Right lobe of liver (tissue), 4 donors: ENCODE results near the gene CRB1.

Experiments
- POLR2A ChIP-seq: fragments of 450-650 bp; IDR thresholded peaks from one replicate; pipeline ENCODE4 v1.6.1; 2017; ENCODE audit warnings: antibody characterized with exemption, mild to moderate bottlenecking
- TF ChIP-seq, protein P1 (sequence below), 4 donors: fragments of 200-600 bp in 3 of 4; fragments of 450-650 bp in 1 of 4; IDR thresholded peaks; one replicate each; pipeline versions ENCODE4 v1.5.1 to v1.8.0; 2016 to 2022; ENCODE audit warnings: antibody characterized with exemption in 4 of 4, mild to moderate bottlenecking in 2 of 4
- donor health status: DM: no; HTN: no; CAD: no.
- donor health status: DM: no; HTN: no; CAD: no.
- donor health status: DM: no; HTN: yes; CAD: no.

GRCh38 chr1:197307551-197307950, 39.5 kb downstream of the CRB1 start:
- TF ChIP-seq, protein P1, sequence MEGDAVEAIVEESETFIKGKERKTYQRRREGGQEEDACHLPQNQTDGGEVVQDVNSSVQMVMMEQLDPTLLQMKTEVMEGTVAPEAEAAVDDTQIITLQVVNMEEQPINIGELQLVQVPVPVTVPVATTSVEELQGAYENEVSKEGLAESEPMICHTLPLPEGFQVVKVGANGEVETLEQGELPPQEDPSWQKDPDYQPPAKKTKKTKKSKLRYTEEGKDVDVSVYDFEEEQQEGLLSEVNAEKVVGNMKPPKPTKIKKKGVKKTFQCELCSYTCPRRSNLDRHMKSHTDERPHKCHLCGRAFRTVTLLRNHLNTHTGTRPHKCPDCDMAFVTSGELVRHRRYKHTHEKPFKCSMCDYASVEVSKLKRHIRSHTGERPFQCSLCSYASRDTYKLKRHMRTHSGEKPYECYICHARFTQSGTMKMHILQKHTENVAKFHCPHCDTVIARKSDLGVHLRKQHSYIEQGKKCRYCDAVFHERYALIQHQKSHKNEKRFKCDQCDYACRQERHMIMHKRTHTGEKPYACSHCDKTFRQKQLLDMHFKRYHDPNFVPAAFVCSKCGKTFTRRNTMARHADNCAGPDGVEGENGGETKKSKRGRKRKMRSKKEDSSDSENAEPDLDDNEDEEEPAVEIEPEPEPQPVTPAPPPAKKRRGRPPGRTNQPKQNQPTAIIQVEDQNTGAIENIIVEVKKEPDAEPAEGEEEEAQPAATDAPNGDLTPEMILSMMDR (IDR thresholded peaks at IDR 0.05): no peak
- no peak for TF ChIP-seq POLR2A
